Neural progenitor cell (in vitro differentiated cells): ENCODE data around the gene IFI27L2.

Experiments used
- CTCF ChIP-seq: fragments of 200-600 bp; sonication (generic); IDR thresholded peaks from 2 replicates; pipeline ENCODE4 v1.5.1; 2017; ENCODE audit warnings: antibody characterized with exemption, mild to moderate bottlenecking
- EZH2phosphoT487 ChIP-seq: fragments of 200-600 bp; sonication (generic); IDR thresholded peaks from 2 replicates; pipeline ENCODE4 v1.6.1; 2017; ENCODE audit warnings: antibody characterized with exemption

- no peak for TF ChIP-seq CTCF
- no peak for TF ChIP-seq EZH2phosphoT487
Measured at GRCh38 chr14:94123296-94123695, 6.1 kb downstream of the IFI27L2 start.
